ENCODE results near the gene FGFBP3. TPM values are rescaled to one million over a fixed set of nuclear protein-coding genes. Genes with fewer than 3 reads are reported as not detected.
A peak's percentile ranks its signal among the peaks of the same experiment; 100 is the strongest.

FGFBP3 gene
- total and polyA plus RNA-seq, 2 of the 13 experiments (the other 11 are each of a cell fraction or from before 2014, with no cell fraction given), result 0.50 to 2.0 TPM

DNA sequence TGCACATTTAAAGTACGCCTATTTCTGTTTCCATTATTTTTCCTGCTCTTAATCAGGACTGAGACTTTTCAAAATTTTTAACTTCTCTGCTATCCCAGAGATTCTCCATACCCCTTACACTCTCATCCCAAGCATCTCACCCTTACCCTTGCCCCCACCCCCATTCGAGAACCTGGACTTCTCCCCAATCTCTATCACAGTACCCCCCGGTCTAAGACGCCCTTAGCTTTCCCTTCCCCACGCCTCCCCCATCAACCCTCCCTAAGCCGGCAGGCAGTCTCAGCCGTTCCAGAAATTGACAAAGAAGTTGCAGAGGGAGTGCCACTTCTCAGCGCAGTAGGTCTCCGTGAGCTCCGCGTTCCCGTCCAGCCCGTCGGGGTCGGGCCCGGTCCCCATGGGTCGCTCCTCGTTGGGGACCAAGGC lies 1.4 kb downstream of the FGFBP3 start:
- Histone ChIP-seq H3K27me3 (ENCODE audit: control insufficient read depth in 1 of 2, insufficient read depth in 2 of 2, low read length in 2 of 2) (no peaks in the 10 kb centered on the region; a peak in 1 of 5 replicates), H2AFZ (ENCODE audit: low read length) (no peak overlapping the region), H4K20me1 (ENCODE audit: insufficient read depth, low read length) (no peaks in the 10 kb centered on the region), H3K79me2 (ENCODE audit: insufficient read depth, low read length) (peaks cover 2% of the 10 kb centered on the region), H3K4me1 (ENCODE audit: insufficient read depth, low read length) (peaks cover 38% of the 10 kb centered on the region), H3K4me2 (ENCODE audit: low read depth, low read length) (peak overlapping the region; percentile 89), H3K9ac (ENCODE audit: insufficient read depth, low read depth, low read length) (peak overlapping the region; percentile 70), H3K4me3 (replicated peaks in 1 of 3; ENCODE audit: insufficient read depth in 1 of 3, low read depth in 2 of 3, low read length in 3 of 3) (peak overlapping the region; percentile 69 to 80 (median 78)), H3K27ac (ENCODE audit: extremely low read length, insufficient read depth, low read length) (peak overlapping the region; percentile 61), H3K36me3 (replicated peaks in 1 of 2; ENCODE audit: control insufficient read depth in 1 of 2, insufficient read depth in 2 of 2, low read length in 2 of 2) (no peaks in the 10 kb centered on the region), H3K9me3 (ENCODE audit: low read length) (no peaks in the 10 kb centered on the region)
- in situ Hi-C loops (cut with HindIII; ENCODE audit: extremely low pct_ligation_motif_present, low pct_unique_long_range_greater_than_20kb) (loop anchor here (5.0 kb wide), 1 partner anchor 151 kb away; no protein-coding TSS in a partner anchor), intact Hi-C loops (cut with micrococcal nuclease; ENCODE audit: unreplicated experiment) (loop anchor here (2.0 kb wide), 1 partner anchor 17 kb away; no protein-coding TSS in a partner anchor)
- WGBS (ENCODE audit: low lambda C conversion rate), result 15% methylated on average over 18 of the region's 18 CpGs
- DNase-seq (ENCODE audit: low spot score), result no peak
- peak; percentile 41; the same call in 2 of the 3 replicates for ATAC-seq
- FAIRE-seq, result no peak
- CTCF ChIA-PET (ENCODE audit: low intra/inter-chr PET ratio, low total read pairs), result interaction anchor here (1.7 kb wide), 1 partner anchor 150 kb away, joined by 3 read pairs; no protein-coding TSS in a partner anchor
- no TSS peak for BruUV-seq (replicated peaks)
- TF ChIP-seq POLR2A (IDR thresholded peaks at IDR 0.05; ENCODE audit: insufficient read depth in 1 of 2, low read depth in 2 of 2, low read length in 2 of 2), result peak in 1 of 2 experiments; percentile 52; a peak in 1 of 4 replicates
- TF ChIP-seq SMC3 (IDR thresholded peaks at IDR 0.05; ENCODE audit: low read length), result no peak
- TF ChIP-seq, protein P1, sequence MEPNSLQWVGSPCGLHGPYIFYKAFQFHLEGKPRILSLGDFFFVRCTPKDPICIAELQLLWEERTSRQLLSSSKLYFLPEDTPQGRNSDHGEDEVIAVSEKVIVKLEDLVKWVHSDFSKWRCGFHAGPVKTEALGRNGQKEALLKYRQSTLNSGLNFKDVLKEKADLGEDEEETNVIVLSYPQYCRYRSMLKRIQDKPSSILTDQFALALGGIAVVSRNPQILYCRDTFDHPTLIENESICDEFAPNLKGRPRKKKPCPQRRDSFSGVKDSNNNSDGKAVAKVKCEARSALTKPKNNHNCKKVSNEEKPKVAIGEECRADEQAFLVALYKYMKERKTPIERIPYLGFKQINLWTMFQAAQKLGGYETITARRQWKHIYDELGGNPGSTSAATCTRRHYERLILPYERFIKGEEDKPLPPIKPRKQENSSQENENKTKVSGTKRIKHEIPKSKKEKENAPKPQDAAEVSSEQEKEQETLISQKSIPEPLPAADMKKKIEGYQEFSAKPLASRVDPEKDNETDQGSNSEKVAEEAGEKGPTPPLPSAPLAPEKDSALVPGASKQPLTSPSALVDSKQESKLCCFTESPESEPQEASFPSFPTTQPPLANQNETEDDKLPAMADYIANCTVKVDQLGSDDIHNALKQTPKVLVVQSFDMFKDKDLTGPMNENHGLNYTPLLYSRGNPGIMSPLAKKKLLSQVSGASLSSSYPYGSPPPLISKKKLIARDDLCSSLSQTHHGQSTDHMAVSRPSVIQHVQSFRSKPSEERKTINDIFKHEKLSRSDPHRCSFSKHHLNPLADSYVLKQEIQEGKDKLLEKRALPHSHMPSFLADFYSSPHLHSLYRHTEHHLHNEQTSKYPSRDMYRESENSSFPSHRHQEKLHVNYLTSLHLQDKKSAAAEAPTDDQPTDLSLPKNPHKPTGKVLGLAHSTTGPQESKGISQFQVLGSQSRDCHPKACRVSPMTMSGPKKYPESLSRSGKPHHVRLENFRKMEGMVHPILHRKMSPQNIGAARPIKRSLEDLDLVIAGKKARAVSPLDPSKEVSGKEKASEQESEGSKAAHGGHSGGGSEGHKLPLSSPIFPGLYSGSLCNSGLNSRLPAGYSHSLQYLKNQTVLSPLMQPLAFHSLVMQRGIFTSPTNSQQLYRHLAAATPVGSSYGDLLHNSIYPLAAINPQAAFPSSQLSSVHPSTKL (CRISPR knock-in tag; IDR thresholded peaks at IDR 0.05), result no peak
- TF ChIP-seq, protein P2, sequence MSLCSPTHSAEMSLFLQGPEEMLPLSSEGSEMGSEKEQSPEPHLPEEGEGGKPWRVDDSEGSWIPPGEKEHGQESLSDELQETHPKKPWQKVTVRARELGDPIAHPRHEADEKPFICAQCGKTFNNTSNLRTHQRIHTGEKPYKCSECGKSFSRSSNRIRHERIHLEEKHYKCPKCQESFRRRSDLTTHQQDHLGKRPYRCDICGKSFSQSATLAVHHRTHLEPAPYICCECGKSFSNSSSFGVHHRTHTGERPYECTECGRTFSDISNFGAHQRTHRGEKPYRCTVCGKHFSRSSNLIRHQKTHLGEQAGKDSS (CRISPR knock-in tag; IDR thresholded peaks at IDR 0.05; ENCODE audit: borderline replicate concordance, low read depth), result 0 out of 2 replicates have a peak, but pooled peaks have one; percentile 0
- no peak for TF ChIP-seq LCORL (IDR thresholded peaks at IDR 0.05)
- TF ChIP-seq LCORL (CRISPR knock-in tag; IDR thresholded peaks at IDR 0.05), result 0 out of 2 replicates have a peak, but pooled peaks have one; percentile 12
- 0 out of 2 replicates have a peak, but pooled peaks have one; percentile 9 for TF ChIP-seq ZNF619 (CRISPR knock-in tag; IDR thresholded peaks at IDR 0.05)
- POLR2A ChIA-PET, result interaction anchor here (1.0 to 2.2 kb wide), 4 partner anchors 16 to 110 kb away, joined by 5 to 13 read pairs (median 9); partner anchors contain the start of genes BTAF1 and TNKS2

Data from HepG2 (cell line).